Left renal cortex interstitium (tissue), 4 donors: ENCODE measurements around the gene MMP17. TPM values are rescaled to one million over a fixed set of nuclear protein-coding genes. Genes with fewer than 3 reads are reported as not detected.

ENCODE experiments used
- DNase-seq, 4 donors: peaks; one replicate each; pipeline ENCODE4 v3.0.0-alpha.2; 2013; ENCODE audit warnings: low read depth in 4 of 4, low spot score in 2 of 4, missing footprints in 1 of 4
- polyA plus RNA-seq, 4 donors: library from polyadenylated mRNA; unstranded; fragments of 120-200 nt; gene quantifications; one replicate each; pipeline ENCODE4 v1.2.1, GENCODE V29; 2013; ENCODE audit not compliant: insufficient read length in 4 of 4

The MMP17 gene
- polyA plus RNA-seq, result 1 to 10 TPM; 1.1 to 1.8 (median 1.3) TPM

- no peak for DNase-seq
Observed at GRCh38 chr12:131827961-131828534, at the start of gene MMP17. MMP17 (plus strand) TSS chr12:131828393; CDS start chr12:131828495, 102 bp downstream.

- no peak for DNase-seq
Observed at GRCh38 chr12:131779027-131779426, 49.2 kb upstream of the MMP17 start.

GRCh38 chr12:131782061-131782460 lies 46.1 kb upstream of the MMP17 start:
- DNase-seq, result no peak

- no peak for DNase-seq
Observed at GRCh38 chr12:131783915-131784541, 44.2 kb upstream of the MMP17 start.

GRCh38 chr12:131784909-131785762 lies 43.1 kb upstream of the MMP17 start:
- DNase-seq, result no peak

GRCh38 chr12:131785763-131786330 lies 42.3 kb upstream of the MMP17 start:
- no peak for DNase-seq

- DNase-seq, result no peak
Observed at GRCh38 chr12:131786331-131786730, 41.9 kb upstream of the MMP17 start.

GRCh38 chr12:131787143-131787660 lies 41.0 kb upstream of the MMP17 start:
- DNase-seq, result no peak

- no peak for DNase-seq
Observed at GRCh38 chr12:131788070-131788469, 40.1 kb upstream of the MMP17 start.

GRCh38 chr12:131789638-131790037 lies 38.6 kb upstream of the MMP17 start:
- DNase-seq, result no peak

GRCh38 chr12:131793243-131794022 lies 34.8 kb upstream of the MMP17 start:
- no peak for DNase-seq

GRCh38 chr12:131794061-131794460 lies 34.1 kb upstream of the MMP17 start:
- DNase-seq, result no peak

- DNase-seq, result no peak
Observed at GRCh38 chr12:131794573-131794972, 33.6 kb upstream of the MMP17 start.

GRCh38 chr12:131795064-131795463 lies 33.1 kb upstream of the MMP17 start:
- no peak for DNase-seq

- no peak for DNase-seq
Observed at GRCh38 chr12:131795690-131796410, 32.3 kb upstream of the MMP17 start.

- no peak for DNase-seq
Observed at GRCh38 chr12:131796411-131796736, 31.8 kb upstream of the MMP17 start.

GRCh38 chr12:131796754-131797587 lies 31.2 kb upstream of the MMP17 start:
- DNase-seq, result no peak

- no peak for DNase-seq
Observed at GRCh38 chr12:131797588-131797934, 30.6 kb upstream of the MMP17 start.

- no peak for DNase-seq
Observed at GRCh38 chr12:131799195-131799594, 29.0 kb upstream of the MMP17 start.
